Measurements from ENCODE around the gene TNPO2. TPM values are rescaled to one million over a fixed set of nuclear protein-coding genes. Genes with fewer than 3 reads are reported as not detected.

TNPO2 gene
- total RNA-seq, 1 experiment from 2014 or later = 26.1 TPM

- Histone ChIP-seq H2AFZ (ENCODE audit: low read length) (no peak within 1 kb of the TSS; the same call in 1 of the 2 replicates), H3K9me3 (ENCODE audit: low read length) (no peaks in the 10 kb centered on the region), H3K4me3 (ENCODE audit: low read length) (peak within 1 kb of the TSS; percentile 69), H3K27me3 (ENCODE audit: low read length) (no peaks in the 10 kb centered on the region), H3K9me2 (replicated peaks; ENCODE audit: insufficient read depth, low read length) (no peaks in the 10 kb centered on the region), H3K9ac (ENCODE audit: low read length) (peak within 1 kb of the TSS; percentile 67), H3K27ac (ENCODE audit: low read length) (peak within 1 kb of the TSS; percentile 74), H3K79me2 (ENCODE audit: low read length) (0 out of 2 replicates have a peak, but pooled peaks cover 2% of the 10 kb centered on the region), H3K4me2 (ENCODE audit: low read depth, low read length, poor library complexity, severe bottlenecking) (peak within 1 kb of the TSS; percentile 73), H3K4me1 (ENCODE audit: low read length) (peaks cover 21% of the 10 kb centered on the region), H3K36me3 (ENCODE audit: insufficient read depth, low read length) (peaks cover 11% of the 10 kb centered on the region), H4K20me1 (ENCODE audit: insufficient read depth, low read depth, low read length) (0 out of 2 replicates have a peak, but pooled peaks cover 4% of the 10 kb centered on the region)
- DNase-seq = peak; percentile 95
Observed at GRCh38 chr19:12696366-12697335, 27.1 kb downstream of the TNPO2 start, which contains the start of gene FBXW9. FBXW9 (minus strand) TSS chr19:12696631; CDS start chr19:12696581, 50 bp downstream.

DNA sequence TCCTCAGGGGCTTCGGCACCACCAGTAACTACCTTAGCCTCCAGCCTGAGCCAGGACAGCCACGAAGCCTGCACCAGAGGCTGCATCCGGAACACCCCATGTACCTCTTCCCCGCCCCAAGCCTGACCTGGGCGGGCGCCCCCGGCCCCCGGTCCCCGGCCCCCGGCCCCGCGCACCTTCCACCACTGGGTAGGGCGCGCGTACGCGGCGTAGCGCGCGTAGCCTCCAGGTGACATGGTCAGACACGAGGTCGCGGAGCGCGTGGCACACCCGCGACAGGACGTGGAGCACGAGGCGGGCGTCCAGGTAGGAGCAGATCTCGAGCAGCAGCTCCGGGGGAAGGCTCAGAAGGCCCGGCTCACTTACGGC lies 27.8 kb downstream of the TNPO2 start:
- Histone ChIP-seq H3K27me3 (ENCODE audit: low read length) (no peaks in the 10 kb centered on the region), H3K27ac (ENCODE audit: low read length) (no peak overlapping the region), H3K4me1 (ENCODE audit: low read length) (peaks cover 21% of the 10 kb centered on the region), H4K20me1 (ENCODE audit: insufficient read depth, low read depth, low read length) (no peaks in the 10 kb centered on the region), H3K9me3 (ENCODE audit: low read length) (no peaks in the 10 kb centered on the region), H3K4me3 (ENCODE audit: low read length) (peak overlapping the region; percentile 69), H3K4me2 (ENCODE audit: low read depth, low read length, poor library complexity, severe bottlenecking) (peak overlapping the region; percentile 73), H3K9me2 (replicated peaks; ENCODE audit: insufficient read depth, low read length) (no peaks in the 10 kb centered on the region), H3K79me2 (ENCODE audit: low read length) (0 out of 2 replicates have a peak, but pooled peaks cover 2% of the 10 kb centered on the region), H3K36me3 (ENCODE audit: insufficient read depth, low read length) (peaks cover 8% of the 10 kb centered on the region), H2AFZ (ENCODE audit: low read length) (no peak overlapping the region), H3K9ac (ENCODE audit: low read length) (peak overlapping the region; percentile 56)
- DNase-seq = no peak

DNA sequence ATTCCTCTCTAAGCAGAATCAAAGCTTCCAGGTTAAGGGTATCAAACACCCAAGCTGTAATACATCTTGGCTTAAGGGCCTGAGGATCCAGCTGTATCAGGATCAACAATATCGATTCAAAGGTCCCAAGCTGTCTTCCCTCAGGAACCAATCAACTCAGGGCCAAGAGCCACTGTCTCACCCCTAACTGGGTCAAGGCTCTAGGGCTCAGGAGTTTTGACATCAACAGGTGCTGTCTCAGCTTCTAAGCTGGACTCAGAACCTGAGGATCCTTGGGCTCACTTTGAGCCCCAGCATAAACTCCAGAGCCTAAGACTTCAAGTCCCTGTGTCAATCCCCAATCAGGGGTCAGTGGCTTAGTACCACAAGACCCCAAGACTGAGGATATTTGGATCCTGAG lies 28.2 kb downstream of the TNPO2 start:
- peak overlapping the region; percentile 73 for H3K4me2 ChIP-seq (ENCODE audit: low read depth, low read length, poor library complexity, severe bottlenecking)
- no peak overlapping the region for H2AFZ ChIP-seq (ENCODE audit: low read length)
- no peak overlapping the region for H3K27ac ChIP-seq (ENCODE audit: low read length)
- H3K9ac ChIP-seq (ENCODE audit: low read length) = no peak overlapping the region
- no peak overlapping the region; the same call in 1 of the 2 replicates for H3K4me3 ChIP-seq (ENCODE audit: low read length)
- H3K9me2 ChIP-seq (replicated peaks; ENCODE audit: insufficient read depth, low read length) = no peaks in the 10 kb centered on the region
- H4K20me1 ChIP-seq (ENCODE audit: insufficient read depth, low read depth, low read length) = no peaks in the 10 kb centered on the region
- 0 out of 2 replicates have a peak, but pooled peaks cover 2% of the 10 kb centered on the region for H3K79me2 ChIP-seq (ENCODE audit: low read length)
- H3K9me3 ChIP-seq (ENCODE audit: low read length) = no peaks in the 10 kb centered on the region
- no peak for DNase-seq
- H3K27me3 ChIP-seq (ENCODE audit: low read length) = no peaks in the 10 kb centered on the region
- peaks cover 9% of the 10 kb centered on the region; the same call in 1 of the 2 replicates for H3K36me3 ChIP-seq (ENCODE audit: insufficient read depth, low read length)
- peaks cover 21% of the 10 kb centered on the region for H3K4me1 ChIP-seq (ENCODE audit: low read length)

- no peaks in the 10 kb centered on the region for H3K9me2 ChIP-seq (replicated peaks; ENCODE audit: insufficient read depth, low read length)
- no peak overlapping the region for H2AFZ ChIP-seq (ENCODE audit: low read length)
- H3K9ac ChIP-seq (ENCODE audit: low read length) = no peak overlapping the region
- peaks cover 21% of the 10 kb centered on the region for H3K4me1 ChIP-seq (ENCODE audit: low read length)
- no peak overlapping the region for H3K27ac ChIP-seq (ENCODE audit: low read length)
- H3K27me3 ChIP-seq (ENCODE audit: low read length) = no peaks in the 10 kb centered on the region
- H3K79me2 ChIP-seq (ENCODE audit: low read length) = 0 out of 2 replicates have a peak, but pooled peaks cover 2% of the 10 kb centered on the region
- H3K4me2 ChIP-seq (ENCODE audit: low read depth, low read length, poor library complexity, severe bottlenecking) = no peak overlapping the region
- peaks cover 9% of the 10 kb centered on the region; the same call in 1 of the 2 replicates for H3K36me3 ChIP-seq (ENCODE audit: insufficient read depth, low read length)
- DNase-seq = no peak
- H3K4me3 ChIP-seq (ENCODE audit: low read length) = no peak overlapping the region
- H3K9me3 ChIP-seq (ENCODE audit: low read length) = no peaks in the 10 kb centered on the region
- H4K20me1 ChIP-seq (ENCODE audit: insufficient read depth, low read depth, low read length) = no peaks in the 10 kb centered on the region
Observed at GRCh38 chr19:12695096-12695495, 28.6 kb downstream of the TNPO2 start.

- H3K9me3 ChIP-seq (ENCODE audit: low read length) = no peaks in the 10 kb centered on the region
- peaks cover 21% of the 10 kb centered on the region for H3K4me1 ChIP-seq (ENCODE audit: low read length)
- H3K9me2 ChIP-seq (replicated peaks; ENCODE audit: insufficient read depth, low read length) = no peaks in the 10 kb centered on the region
- peaks cover 9% of the 10 kb centered on the region; the same call in 1 of the 2 replicates for H3K36me3 ChIP-seq (ENCODE audit: insufficient read depth, low read length)
- no peak overlapping the region for H3K27ac ChIP-seq (ENCODE audit: low read length)
- no peaks in the 10 kb centered on the region for H3K27me3 ChIP-seq (ENCODE audit: low read length)
- H3K4me2 ChIP-seq (ENCODE audit: low read depth, low read length, poor library complexity, severe bottlenecking) = no peak overlapping the region
- no peak overlapping the region for H3K9ac ChIP-seq (ENCODE audit: low read length)
- 0 out of 2 replicates have a peak, but pooled peaks cover 2% of the 10 kb centered on the region for H3K79me2 ChIP-seq (ENCODE audit: low read length)
- no peak overlapping the region for H3K4me3 ChIP-seq (ENCODE audit: low read length)
- H2AFZ ChIP-seq (ENCODE audit: low read length) = no peak overlapping the region
- H4K20me1 ChIP-seq (ENCODE audit: insufficient read depth, low read depth, low read length) = no peaks in the 10 kb centered on the region
- no peak for DNase-seq
Observed at GRCh38 chr19:12694641-12695040, 29.1 kb downstream of the TNPO2 start.

GRCh38 chr19:12692960-12693359 lies 30.8 kb downstream of the TNPO2 start:
- DNase-seq = no peak
- H3K4me2 ChIP-seq (ENCODE audit: low read depth, low read length, poor library complexity, severe bottlenecking) = no peak overlapping the region
- no peaks in the 10 kb centered on the region for H3K9me3 ChIP-seq (ENCODE audit: low read length)
- H3K4me3 ChIP-seq (ENCODE audit: low read length) = no peak overlapping the region
- no peaks in the 10 kb centered on the region for H3K9me2 ChIP-seq (replicated peaks; ENCODE audit: insufficient read depth, low read length)
- no peak overlapping the region for H2AFZ ChIP-seq (ENCODE audit: low read length)
- H3K4me1 ChIP-seq (ENCODE audit: low read length) = peaks cover 29% of the 10 kb centered on the region
- no peaks in the 10 kb centered on the region for H3K27me3 ChIP-seq (ENCODE audit: low read length)
- H3K27ac ChIP-seq (ENCODE audit: low read length) = no peak overlapping the region
- no peaks in the 10 kb centered on the region for H3K79me2 ChIP-seq (ENCODE audit: low read length)
- 0 out of 2 replicates have a peak, but pooled peaks cover 4% of the 10 kb centered on the region for H3K36me3 ChIP-seq (ENCODE audit: insufficient read depth, low read length)
- H4K20me1 ChIP-seq (ENCODE audit: insufficient read depth, low read depth, low read length) = no peaks in the 10 kb centered on the region
- H3K9ac ChIP-seq (ENCODE audit: low read length) = no peak overlapping the region

GRCh38 chr19:12689581-12690216 lies 34.0 kb downstream of the TNPO2 start:
- H3K9me2 ChIP-seq (replicated peaks; ENCODE audit: insufficient read depth, low read length) = no peaks in the 10 kb centered on the region
- no peaks in the 10 kb centered on the region for H4K20me1 ChIP-seq (ENCODE audit: insufficient read depth, low read depth, low read length)
- no peaks in the 10 kb centered on the region for H3K9me3 ChIP-seq (ENCODE audit: low read length)
- no peaks in the 10 kb centered on the region for H3K27me3 ChIP-seq (ENCODE audit: low read length)
- H3K36me3 ChIP-seq (ENCODE audit: insufficient read depth, low read length) = 0 out of 2 replicates have a peak, but pooled peaks cover 4% of the 10 kb centered on the region
- no peaks in the 10 kb centered on the region for H3K79me2 ChIP-seq (ENCODE audit: low read length)
- no peak overlapping the region for H3K9ac ChIP-seq (ENCODE audit: low read length)
- H2AFZ ChIP-seq (ENCODE audit: low read length) = no peak overlapping the region
- no peak overlapping the region for H3K4me2 ChIP-seq (ENCODE audit: low read depth, low read length, poor library complexity, severe bottlenecking)
- peaks cover 15% of the 10 kb centered on the region for H3K4me1 ChIP-seq (ENCODE audit: low read length)
- H3K27ac ChIP-seq (ENCODE audit: low read length) = no peak overlapping the region
- no peak for DNase-seq
- H3K4me3 ChIP-seq (ENCODE audit: low read length) = no peak overlapping the region

- H3K27ac ChIP-seq (ENCODE audit: low read length) = no peak overlapping the region
- H4K20me1 ChIP-seq (ENCODE audit: insufficient read depth, low read depth, low read length) = no peaks in the 10 kb centered on the region
- no peaks in the 10 kb centered on the region for H3K9me3 ChIP-seq (ENCODE audit: low read length)
- no peaks in the 10 kb centered on the region for H3K9me2 ChIP-seq (replicated peaks; ENCODE audit: insufficient read depth, low read length)
- H3K4me3 ChIP-seq (ENCODE audit: low read length) = no peak overlapping the region
- H3K4me1 ChIP-seq (ENCODE audit: low read length) = peaks cover 15% of the 10 kb centered on the region
- H2AFZ ChIP-seq (ENCODE audit: low read length) = no peak overlapping the region
- DNase-seq = no peak
- no peak overlapping the region for H3K9ac ChIP-seq (ENCODE audit: low read length)
- H3K27me3 ChIP-seq (ENCODE audit: low read length) = no peaks in the 10 kb centered on the region
- H3K36me3 ChIP-seq (ENCODE audit: insufficient read depth, low read length) = 0 out of 2 replicates have a peak, but pooled peaks cover 4% of the 10 kb centered on the region
- no peaks in the 10 kb centered on the region for H3K79me2 ChIP-seq (ENCODE audit: low read length)
- H3K4me2 ChIP-seq (ENCODE audit: low read depth, low read length, poor library complexity, severe bottlenecking) = no peak overlapping the region
Observed at GRCh38 chr19:12689012-12689411, 34.7 kb downstream of the TNPO2 start.

Data from Karpas-422 (cell line).